NCI-H2107 (cell line): ENCODE results near the gene EDC3.
"Not testable (repeated sequence)": the region's sequence is repeated elsewhere in the genome, so short reads cannot be mapped to it uniquely, and the experiment has no call there.

Source experiments
- DNase-seq: peaks from one replicate; lab custom pipeline; 2025; lab: John Stamatoyannopoulos, UW

The EDC3 gene

GRCh38 chr15:74608786-74609185 lies 87.0 kb downstream of the EDC3 start:
- no peak for DNase-seq

GRCh38 chr15:74605795-74606150 lies 90.1 kb downstream of the EDC3 start:
- no peak for DNase-seq

GRCh38 chr15:74604983-74605794 lies 90.6 kb downstream of the EDC3 start:
- no peak for DNase-seq

- DNase-seq, result no peak
Measured at GRCh38 chr15:74603789-74604705, 91.8 kb downstream of the EDC3 start.

- DNase-seq, result no peak
Measured at GRCh38 chr15:74603026-74603788, 92.6 kb downstream of the EDC3 start.

GRCh38 chr15:74599156-74599555 lies 96.7 kb downstream of the EDC3 start:
- no peak for DNase-seq

GRCh38 chr15:74598126-74598842 lies 97.5 kb downstream of the EDC3 start:
- DNase-seq, result peak; percentile 51

GRCh38 chr15:74597146-74597705 lies 98.6 kb downstream of the EDC3 start:
- DNase-seq, result not testable (repeated sequence)

GRCh38 chr15:74596736-74597135 lies 99.1 kb downstream of the EDC3 start:
- DNase-seq, result not testable (repeated sequence)

GRCh38 chr15:74595271-74595670 lies 100.6 kb downstream of the EDC3 start:
- no peak for DNase-seq

GRCh38 chr15:74594455-74594854 lies 101.4 kb downstream of the EDC3 start:
- DNase-seq, result no peak

- no peak for DNase-seq
Measured at GRCh38 chr15:74593122-74593521, 102.7 kb downstream of the EDC3 start.

GRCh38 chr15:74592222-74592621 lies 103.6 kb downstream of the EDC3 start:
- no peak for DNase-seq

GRCh38 chr15:74589826-74590225 lies 106.0 kb downstream of the EDC3 start:
- no peak for DNase-seq

- no peak for DNase-seq
Measured at GRCh38 chr15:74585857-74586256, 110.0 kb downstream of the EDC3 start.

- DNase-seq, result no peak
Measured at GRCh38 chr15:74585191-74585590, 110.6 kb downstream of the EDC3 start.

GRCh38 chr15:74584779-74585178 lies 111.0 kb downstream of the EDC3 start:
- peak; percentile 10 for DNase-seq

GRCh38 chr15:74584204-74584603 lies 111.6 kb downstream of the EDC3 start:
- DNase-seq, result no peak
